ENCODE data around the gene FBXL15.

FBXL15 gene, protein sequence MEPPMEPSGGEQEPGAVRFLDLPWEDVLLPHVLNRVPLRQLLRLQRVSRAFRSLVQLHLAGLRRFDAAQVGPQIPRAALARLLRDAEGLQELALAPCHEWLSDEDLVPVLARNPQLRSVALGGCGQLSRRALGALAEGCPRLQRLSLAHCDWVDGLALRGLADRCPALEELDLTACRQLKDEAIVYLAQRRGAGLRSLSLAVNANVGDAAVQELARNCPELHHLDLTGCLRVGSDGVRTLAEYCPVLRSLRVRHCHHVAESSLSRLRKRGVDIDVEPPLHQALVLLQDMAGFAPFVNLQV

GRCh38 chr10:102420714-102421506 is at the start of gene FBXL15:
TSS of gene FBXL15 (plus strand) at chr10:102420836. CDS start at chr10:102421130, 294 bp downstream.
- DNase-seq, result peak; percentile 87

GRCh38 chr10:102371295-102371694 is 49.3 kb upstream of the FBXL15 start:
- DNase-seq, result no peak

GRCh38 chr10:102375250-102375649 is 45.4 kb upstream of the FBXL15 start:
- no peak for DNase-seq

GRCh38 chr10:102375867-102376266 is 44.8 kb upstream of the FBXL15 start:
- no peak for DNase-seq

GRCh38 chr10:102376901-102377300 is 43.7 kb upstream of the FBXL15 start:
- no peak for DNase-seq

- DNase-seq, result no peak
Measured at GRCh38 chr10:102379383-102379782, 41.3 kb upstream of the FBXL15 start.

GRCh38 chr10:102381983-102382382 is 38.7 kb upstream of the FBXL15 start:
- no peak for DNase-seq

GRCh38 chr10:102382871-102383270 is 37.8 kb upstream of the FBXL15 start:
- DNase-seq, result no peak

- DNase-seq, result no peak
Measured at GRCh38 chr10:102384053-102384452, 36.6 kb upstream of the FBXL15 start.

DNA sequence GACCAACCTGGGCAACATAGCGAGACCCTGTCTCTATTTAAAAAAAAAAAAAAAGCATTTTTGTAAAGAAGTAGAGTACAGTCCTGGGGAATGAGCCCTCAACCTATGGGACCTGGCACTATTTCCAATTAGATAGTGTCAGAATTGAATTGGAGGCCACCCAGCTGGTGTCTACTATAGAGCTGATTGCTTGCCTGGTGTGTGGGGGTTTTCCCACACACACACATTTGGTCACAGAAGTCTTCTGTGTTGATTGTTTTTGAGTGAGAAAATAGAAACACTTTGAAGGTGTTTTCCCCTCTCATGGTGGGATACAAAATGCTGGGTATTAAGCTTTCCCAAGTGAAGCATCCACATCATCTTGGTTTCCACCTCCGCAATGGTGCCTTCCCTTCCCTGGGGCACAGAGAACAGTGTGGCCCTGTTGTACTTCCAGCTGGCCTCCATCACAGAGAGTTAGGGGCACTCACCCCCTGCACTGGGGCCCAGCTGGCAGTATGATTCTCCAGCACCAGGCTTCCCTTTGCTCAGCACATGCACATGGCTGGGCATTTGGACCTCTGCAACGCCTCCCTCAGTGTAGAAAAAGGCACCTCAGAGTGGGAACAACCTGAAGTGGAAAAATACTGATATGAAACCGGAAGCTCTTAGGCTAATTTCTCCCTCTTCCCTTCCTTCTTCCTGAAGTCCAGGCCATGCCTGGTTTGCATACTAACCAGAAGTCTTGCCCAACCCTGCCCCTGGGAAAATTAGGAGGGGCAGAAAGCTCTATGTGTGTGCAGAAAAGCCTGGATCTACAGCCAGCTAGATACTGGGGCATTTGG is 35.8 kb upstream of the FBXL15 start:
- no peak for DNase-seq

GRCh38 chr10:102389894-102390293 is 30.7 kb upstream of the FBXL15 start:
- no peak for DNase-seq

GRCh38 chr10:102392306-102392705 is 28.3 kb upstream of the FBXL15 start:
- no peak for DNase-seq

GRCh38 chr10:102393411-102394078 is 27.1 kb upstream of the FBXL15 start:
- DNase-seq, result no peak

- DNase-seq, result peak; percentile 70
Measured at GRCh38 chr10:102394079-102394800, 26.4 kb upstream of the FBXL15 start.

GRCh38 chr10:102394801-102395399 is 25.7 kb upstream of the FBXL15 start:
- no peak for DNase-seq

- DNase-seq, result peak; percentile 53
Measured at GRCh38 chr10:102395400-102396316, 25.0 kb upstream of the FBXL15 start, which contains the start of gene NFKB2. TSS of gene NFKB2 (plus strand) at chr10:102395705. CDS start at chr10:102395960, 255 bp downstream.

DNA sequence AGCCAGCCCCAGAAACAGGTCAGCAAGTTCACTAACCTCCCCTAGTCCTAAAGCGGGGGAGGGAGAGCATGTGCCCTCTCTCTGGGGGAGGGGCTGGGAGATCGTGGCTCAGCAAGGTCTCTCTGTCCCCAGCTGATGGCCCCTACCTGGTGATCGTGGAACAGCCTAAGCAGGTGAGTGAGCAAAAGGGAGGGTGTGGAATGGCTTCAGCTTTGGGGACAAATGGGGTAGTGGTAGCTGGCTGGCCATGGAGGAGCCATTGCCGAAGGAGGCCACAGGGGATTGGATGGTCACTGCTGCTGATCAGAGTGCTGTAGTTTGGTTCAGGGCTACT is 24.4 kb upstream of the FBXL15 start:
- no peak for DNase-seq

DNA sequence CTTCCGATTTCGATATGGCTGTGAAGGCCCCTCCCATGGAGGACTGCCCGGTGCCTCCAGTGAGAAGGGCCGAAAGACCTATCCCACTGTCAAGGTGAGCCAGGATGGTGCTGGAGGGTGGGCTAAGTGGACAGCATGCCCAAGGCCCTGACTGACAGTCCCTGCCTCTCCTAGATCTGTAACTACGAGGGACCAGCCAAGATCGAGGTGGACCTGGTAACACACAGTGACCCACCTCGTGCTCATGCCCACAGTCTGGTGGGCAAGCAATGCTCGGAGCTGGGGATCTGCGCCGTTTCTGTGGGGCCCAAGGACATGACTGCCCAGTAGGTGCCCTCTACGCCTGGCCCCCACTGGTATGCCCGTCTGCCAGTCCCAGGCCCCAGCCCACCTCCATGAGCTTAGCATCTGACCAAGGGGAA is 23.9 kb upstream of the FBXL15 start:
- DNase-seq, result no peak

- no peak for DNase-seq
Measured at GRCh38 chr10:102397222-102398171, 23.1 kb upstream of the FBXL15 start.

Measured in NCI-H2171 treated with DMSO at 0.1 percent for 48 hours (cell line).